ENCODE measurements around the gene ILK. TPM values are rescaled to one million over a fixed set of nuclear protein-coding genes. Genes with fewer than 3 reads are reported as not detected.

Gene ILK
- total RNA-seq, 4 donors from 2014 or later: 81.1 to 121 (median 97.3) TPM

DNA sequence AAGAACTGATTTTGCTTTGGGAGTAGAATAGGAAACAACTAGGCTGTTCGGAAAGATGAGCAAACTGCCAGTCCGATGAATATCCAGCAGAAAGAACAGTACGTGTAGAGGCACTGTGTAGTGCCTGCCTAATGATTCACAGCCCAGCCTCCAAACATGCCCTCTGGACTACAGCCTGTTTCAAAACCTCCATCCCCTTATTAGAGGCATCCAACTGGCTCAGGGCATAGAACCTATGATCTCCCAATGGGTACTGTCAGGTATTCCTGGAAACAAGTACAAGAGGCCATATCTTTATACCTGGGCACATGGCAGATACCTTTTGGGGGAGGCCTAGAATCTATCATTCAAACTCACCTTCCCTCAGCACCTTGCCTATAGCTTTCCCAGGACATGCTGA is 5.0 kb upstream of the ILK start:
- peaks cover 0 to 74% (median 0%) of the 10 kb centered on the region in 3 donors for H3K36me3 ChIP-seq
- no peak overlapping the region for H3K4me3 ChIP-seq
- no peak overlapping the region for H3K27ac ChIP-seq
- DNase-seq: no peak
- TF ChIP-seq, protein P1, sequence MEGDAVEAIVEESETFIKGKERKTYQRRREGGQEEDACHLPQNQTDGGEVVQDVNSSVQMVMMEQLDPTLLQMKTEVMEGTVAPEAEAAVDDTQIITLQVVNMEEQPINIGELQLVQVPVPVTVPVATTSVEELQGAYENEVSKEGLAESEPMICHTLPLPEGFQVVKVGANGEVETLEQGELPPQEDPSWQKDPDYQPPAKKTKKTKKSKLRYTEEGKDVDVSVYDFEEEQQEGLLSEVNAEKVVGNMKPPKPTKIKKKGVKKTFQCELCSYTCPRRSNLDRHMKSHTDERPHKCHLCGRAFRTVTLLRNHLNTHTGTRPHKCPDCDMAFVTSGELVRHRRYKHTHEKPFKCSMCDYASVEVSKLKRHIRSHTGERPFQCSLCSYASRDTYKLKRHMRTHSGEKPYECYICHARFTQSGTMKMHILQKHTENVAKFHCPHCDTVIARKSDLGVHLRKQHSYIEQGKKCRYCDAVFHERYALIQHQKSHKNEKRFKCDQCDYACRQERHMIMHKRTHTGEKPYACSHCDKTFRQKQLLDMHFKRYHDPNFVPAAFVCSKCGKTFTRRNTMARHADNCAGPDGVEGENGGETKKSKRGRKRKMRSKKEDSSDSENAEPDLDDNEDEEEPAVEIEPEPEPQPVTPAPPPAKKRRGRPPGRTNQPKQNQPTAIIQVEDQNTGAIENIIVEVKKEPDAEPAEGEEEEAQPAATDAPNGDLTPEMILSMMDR (IDR thresholded peaks at IDR 0.05): no peak
- no peak for TF ChIP-seq POLR2A (IDR thresholded peaks at IDR 0.05)
- no peaks in the 10 kb centered on the region for H3K27me3 ChIP-seq
- H3K9me3 ChIP-seq: no peaks in the 10 kb centered on the region
- H3K4me1 ChIP-seq: peaks cover 0 to 20% (median 4%) of the 10 kb centered on the region in 4 donors

DNA sequence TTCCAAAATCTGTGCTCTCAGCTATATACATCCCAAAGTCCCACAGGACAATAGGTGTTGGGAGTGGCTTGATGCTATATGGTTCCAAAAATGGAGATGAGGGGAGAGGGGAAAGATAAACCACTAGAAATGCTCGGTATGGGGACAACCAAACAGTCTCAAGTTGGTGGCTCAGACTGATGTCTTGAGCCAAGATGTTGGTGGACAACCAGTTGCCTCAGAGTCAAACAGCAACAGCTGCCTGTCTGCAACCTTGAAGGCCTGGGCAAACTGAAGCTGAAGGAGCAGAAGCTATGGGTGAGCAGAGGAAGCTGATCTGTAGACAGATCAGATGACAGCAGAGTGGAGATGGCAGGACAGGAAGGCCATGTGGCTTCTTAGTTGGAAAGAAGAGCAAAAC is 4.1 kb upstream of the ILK start:
- TF ChIP-seq, protein P1 (IDR thresholded peaks at IDR 0.05): no peak
- TF ChIP-seq POLR2A (IDR thresholded peaks at IDR 0.05): no peak
- peaks cover 0 to 66% (median 0%) of the 10 kb centered on the region in 3 donors for H3K36me3 ChIP-seq
- DNase-seq: no peak

DNA sequence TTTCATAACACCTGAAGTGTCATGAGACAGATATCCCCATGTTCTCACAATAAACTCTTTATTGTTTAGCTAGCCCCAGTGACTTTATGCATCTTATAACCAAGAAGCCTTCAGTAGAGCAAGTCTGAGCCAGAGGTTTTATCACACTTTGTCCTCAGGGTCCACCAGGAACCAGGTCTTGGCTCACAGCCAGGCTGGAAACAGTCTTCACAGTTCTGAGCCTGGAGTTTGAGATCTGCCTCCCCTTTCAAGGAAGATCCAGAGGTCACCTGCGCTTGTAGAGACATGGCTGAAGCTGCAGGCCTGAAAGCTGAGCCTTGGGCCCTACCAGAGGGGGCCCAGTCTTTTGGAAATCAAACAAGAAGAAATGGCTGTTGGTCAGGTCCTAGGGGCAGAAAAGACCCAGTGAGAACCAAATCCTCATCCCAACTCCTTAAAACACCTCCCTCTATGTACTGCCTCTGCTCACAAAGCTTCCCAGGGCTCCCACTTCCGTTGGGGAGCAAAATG is 3.6 kb upstream of the ILK start:
- Histone ChIP-seq H3K9me3 (no peaks in the 10 kb centered on the region), H3K36me3 (peaks cover 0 to 62% (median 0%) of the 10 kb centered on the region in 3 donors), H3K27ac (no peak overlapping the region), H3K4me3 (no peak overlapping the region), H3K4me1 (peaks cover 0 to 26% (median 4%) of the 10 kb centered on the region in 4 donors), H3K27me3 (no peaks in the 10 kb centered on the region)
- TF ChIP-seq, protein P1 (IDR thresholded peaks at IDR 0.05): no peak
- TF ChIP-seq POLR2A (IDR thresholded peaks at IDR 0.05): no peak
- DNase-seq: no peak

More for the DNA sequence above, 4.1 kb upstream of the ILK start:
- no peak overlapping the region for H3K27ac ChIP-seq
- H3K4me1 ChIP-seq: peaks cover 0 to 21% (median 4%) of the 10 kb centered on the region in 4 donors
- no peaks in the 10 kb centered on the region for H3K9me3 ChIP-seq
- H3K4me3 ChIP-seq: no peak overlapping the region
- no peaks in the 10 kb centered on the region for H3K27me3 ChIP-seq

DNA sequence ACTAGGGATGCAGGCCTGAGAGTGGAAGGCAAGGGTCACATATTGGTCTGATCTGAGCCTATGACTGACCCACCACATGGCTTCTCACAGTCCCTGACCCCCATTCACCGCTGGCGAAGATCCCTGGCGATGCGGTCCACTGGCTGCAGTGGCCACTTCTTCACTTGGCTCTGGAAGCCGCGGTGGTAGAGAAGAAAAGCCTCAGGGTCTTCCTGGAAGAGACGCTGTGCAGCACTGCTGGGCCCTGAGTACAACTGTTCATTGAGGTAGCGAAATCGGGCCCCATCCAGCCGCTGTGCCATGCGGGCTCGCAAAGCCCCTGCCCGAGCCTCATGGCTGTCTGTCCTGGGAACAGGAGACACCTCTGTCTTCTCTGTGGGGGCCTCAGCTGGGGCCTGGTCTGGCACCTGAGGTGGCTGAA is 2.5 kb upstream of the ILK start:
- DNase-seq: no peak
- Histone ChIP-seq H3K36me3 (peaks cover 0 to 53% (median 0%) of the 10 kb centered on the region in 3 donors), H3K27me3 (no peaks in the 10 kb centered on the region), H3K27ac (no peak overlapping the region), H3K9me3 (no peaks in the 10 kb centered on the region), H3K4me1 (peaks cover 0 to 37% (median 9%) of the 10 kb centered on the region in 4 donors), H3K4me3 (no peak overlapping the region)
- TF ChIP-seq POLR2A (IDR thresholded peaks at IDR 0.05): no peak
- TF ChIP-seq, protein P1 (IDR thresholded peaks at IDR 0.05): no peak

DNA sequence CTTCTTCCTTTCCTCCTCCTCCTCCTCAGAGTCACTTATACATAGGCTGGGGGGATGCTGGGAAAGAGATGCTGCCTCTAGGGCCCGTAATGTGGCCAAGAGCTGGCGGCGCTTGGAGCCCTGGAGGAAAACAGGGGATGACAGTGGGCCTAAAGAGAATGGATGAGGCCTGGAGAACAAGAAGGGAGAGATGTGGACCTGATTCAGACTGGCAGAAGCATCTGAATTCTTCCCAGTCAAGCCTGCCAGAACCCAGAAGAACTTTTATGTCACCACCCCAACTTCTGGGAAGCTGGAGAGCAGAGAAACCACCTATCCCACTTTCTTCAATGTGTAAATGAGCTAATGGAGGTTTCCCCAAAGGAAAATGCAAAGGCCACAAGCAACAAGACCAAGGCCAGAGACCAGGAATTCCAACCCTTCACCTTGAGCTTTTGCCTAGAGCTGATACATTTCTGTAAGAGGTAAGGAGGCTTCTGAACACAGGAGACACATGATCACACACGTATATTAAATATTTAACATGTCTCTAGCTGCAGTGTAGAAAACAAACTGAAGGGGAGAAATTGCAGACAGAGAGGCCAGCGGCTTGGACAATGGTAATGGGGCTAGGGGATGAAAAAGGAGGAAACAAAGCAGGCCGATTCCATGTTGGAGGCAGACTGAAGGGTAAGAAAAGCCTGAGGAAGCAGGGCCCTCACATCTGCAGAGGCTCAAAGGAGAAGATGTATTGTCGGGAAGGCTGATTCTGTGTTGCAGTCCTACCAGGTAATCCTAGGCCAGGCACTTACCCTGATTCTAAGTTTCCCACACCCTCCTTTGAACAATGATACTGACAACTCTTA is 1.3 kb upstream of the ILK start:
- Histone ChIP-seq H3K36me3 (peaks cover 0 to 41% (median 0%) of the 10 kb centered on the region in 3 donors), H3K9me3 (no peaks in the 10 kb centered on the region), H3K4me1 (peaks cover 0 to 47% (median 19%) of the 10 kb centered on the region in 4 donors), H3K4me3 (peak overlapping the region; percentile 77 to 87 (median 84)), H3K27ac (peak overlapping the region in 3 of 4 donors; percentile 91 to 94 (median 91)), H3K27me3 (no peaks in the 10 kb centered on the region)
- no peak for TF ChIP-seq POLR2A (IDR thresholded peaks at IDR 0.05)
- TF ChIP-seq, protein P1 (IDR thresholded peaks at IDR 0.05): no peak
- DNase-seq: no peak

All from Peyer's patch (tissue), 4 donors.